SK-N-SH (cell line): ENCODE data around the gene CEL. TPM values are rescaled to one million over a fixed set of nuclear protein-coding genes. Genes with fewer than 3 reads are reported as not detected.
"Not testable (repeated sequence)": the region's sequence is repeated elsewhere in the genome, so short reads cannot be mapped to it uniquely, and the experiment has no call there.

Experiments used
- CTCF ChIA-PET: fragments of 300-600, 350-600 bp; formaldehyde crosslinking; extraction: SDS; loops from one replicate; lab custom pipeline; 2021; lab: Yijun Ruan, JAX
- POLR2A ChIA-PET: fragments of 350-600 bp; sonication (Branson Sonifier 250); formaldehyde crosslinking; extraction: SDS; loops from one replicate; lab custom pipeline; 2020; ENCODE audit warnings: antibody characterized with exemption, inconsistent platforms; lab: Yijun Ruan, JAX
- DNase-seq: peaks from one replicate; pipeline ENCODE4 v3.0.0; 2012
- H2AFZ ChIP-seq: fragments of 200-600 bp; sonication (generic); 2 replicates; pipeline ENCODE4 v1.8.1; 2016; ENCODE audit warnings: antibody characterized with exemption, mild to moderate bottlenecking, low read depth
- H3F3A ChIP-seq: fragments of 200-600 bp; sonication (generic); replicated peaks from 2 replicates; pipeline ENCODE3; 2016; ENCODE audit warnings: antibody characterized with exemption, mild to moderate bottlenecking; ENCODE audit not compliant: insufficient read depth
- H3K27ac ChIP-seq, 2 experiments: fragments of 200-500 bp in 1 of 2; fragments of 200-600 bp in 1 of 2; sonication (Bioruptor generic) in 1 of 2; sonication (generic), shearing (Covaris generic) in 1 of 2; 2 replicates each; pipeline versions ENCODE4 v1.5.1 to v1.6.1; 2014 to 2016; ENCODE audit warnings: low read depth in 2 of 2, inconsistent platforms in 1 of 2, low read length in 1 of 2, mild to moderate bottlenecking in 1 of 2, mixed read lengths in 1 of 2
- H3K27me3 ChIP-seq: fragments of 200-600 bp; sonication (generic), shearing (Covaris generic); 2 replicates; pipeline ENCODE4 v1.6.1; 2016; ENCODE audit warnings: mixed run types; ENCODE audit not compliant: insufficient read depth
- H3K36me3 ChIP-seq, 2 experiments: fragments of 200-500 bp in 1 of 2; fragments of 200-600 bp in 1 of 2; sonication (Bioruptor generic) in 1 of 2; sonication (generic) in 1 of 2; replicated peaks in 1 of 2; 2 replicates each; pipeline versions ENCODE3 to v1.5.1; 2014 to 2016; ENCODE audit warnings: low read length in 1 of 2, mild to moderate bottlenecking in 1 of 2; ENCODE audit not compliant: insufficient read depth in 2 of 2, control insufficient read depth in 1 of 2
- H3K4me1 ChIP-seq, 2 experiments: fragments of 200-500 bp in 1 of 2; fragments of 200-600 bp in 1 of 2; sonication (Bioruptor generic) in 1 of 2; sonication (generic), shearing (Covaris generic) in 1 of 2; 2 replicates each; pipeline versions ENCODE4 v1.5.1 to v1.6.1; 2014 to 2016; ENCODE audit warnings: low read depth in 1 of 2, low read length in 1 of 2, mixed run types in 1 of 2; ENCODE audit not compliant: insufficient read depth in 2 of 2, control insufficient read depth in 1 of 2
- H3K4me2 ChIP-seq: fragments of 200-600 bp; sonication (generic), shearing (Covaris generic); 2 replicates; pipeline ENCODE4 v1.6.1; 2017; ENCODE audit warnings: mixed run types
- H3K4me3 ChIP-seq, 2 experiments: fragments of 200-500 bp in 1 of 2; fragments of 200-600 bp in 1 of 2; sonication (Bioruptor generic) in 1 of 2; sonication (generic), shearing (Covaris generic) in 1 of 2; 2 replicates each; pipeline versions ENCODE4 v1.5.1 to v1.8.1; 2014 to 2016; ENCODE audit warnings: low read depth in 2 of 2, inconsistent platforms in 1 of 2, low read length in 1 of 2, mild to moderate bottlenecking in 1 of 2, mixed read lengths in 1 of 2, moderate library complexity in 1 of 2
- H3K79me2 ChIP-seq: fragments of 200-600 bp; sonication (generic); 2 replicates; pipeline ENCODE4 v1.8.1; 2017; ENCODE audit warnings: mild to moderate bottlenecking; ENCODE audit not compliant: insufficient read depth
- H3K9ac ChIP-seq: fragments of 200-600 bp; sonication (generic); 2 replicates; pipeline ENCODE4 v1.6.1; 2017; ENCODE audit warnings: mixed run types
- H3K9me2 ChIP-seq: fragments of 200-600 bp; sonication (generic); 2 replicates; pipeline ENCODE4 v1.6.1; 2017; ENCODE audit warnings: mixed run types
- H3K9me3 ChIP-seq: fragments of 200-600 bp; sonication (generic); 2 replicates; pipeline ENCODE4 v1.6.1; 2017; ENCODE audit warnings: mixed run types, mild to moderate bottlenecking, moderate library complexity
- H4K20me1 ChIP-seq: fragments of 200-600 bp; sonication (generic); 2 replicates; pipeline ENCODE4 v1.6.1; 2017; ENCODE audit warnings: mild to moderate bottlenecking, mixed run types; ENCODE audit not compliant: insufficient read depth
- CHD2 ChIP-seq: fragments of 150-350 bp; IDR thresholded peaks from 2 replicates; pipeline ENCODE4 v1.6.1; 2018; ENCODE audit warnings: low read length; ENCODE audit not compliant: partially characterized antibody
- EZH2phosphoT487 ChIP-seq: fragments of 200-600 bp; sonication (generic); IDR thresholded peaks from 2 replicates; pipeline ENCODE4 v1.6.1; 2017; ENCODE audit warnings: low read depth, mixed run types, mild to moderate bottlenecking, antibody characterized with exemption, moderate library complexity, borderline replicate concordance
- FOSL2 ChIP-seq: IDR thresholded peaks from 2 replicates; pipeline ENCODE4 v1.4.0; 2012; ENCODE audit warnings: low read depth, mild to moderate bottlenecking, moderate library complexity, borderline replicate concordance
- FOXM1 ChIP-seq: IDR thresholded peaks from 2 replicates; pipeline ENCODE4 v1.4.0; 2012; ENCODE audit warnings: low read depth, mild to moderate bottlenecking
- GABPA ChIP-seq: IDR thresholded peaks from 2 replicates; pipeline ENCODE4 v1.4.0; 2012; ENCODE audit warnings: low read depth, mild to moderate bottlenecking
- GATA2 ChIP-seq: sonication (generic); formaldehyde crosslinking; IDR thresholded peaks from 2 replicates; pipeline ENCODE4 v1.5.0; 2020; ENCODE audit warnings: mild to moderate bottlenecking, missing genetic modification reagents
- MAX ChIP-seq: IDR thresholded peaks from 2 replicates; pipeline ENCODE4 v1.4.0; 2012; ENCODE audit warnings: low read depth
- MEF2A ChIP-seq: IDR thresholded peaks from 2 replicates; pipeline ENCODE4 v1.4.0; 2012; ENCODE audit warnings: low read depth, borderline replicate concordance
- MXI1 ChIP-seq: IDR thresholded peaks from 2 replicates; pipeline ENCODE4 v1.6.1; 2012; ENCODE audit warnings: mild to moderate bottlenecking, low read depth, low read length, improper control_type of control experiment
- NFIC ChIP-seq: IDR thresholded peaks from 2 replicates; pipeline ENCODE4 v1.4.0; 2012; ENCODE audit warnings: borderline replicate concordance
- NRF1 ChIP-seq: IDR thresholded peaks from 2 replicates; pipeline ENCODE4 v1.6.1; 2012; ENCODE audit warnings: low read depth, mild to moderate bottlenecking, low read length
- RCOR1 ChIP-seq: fragments of 150-350 bp; IDR thresholded peaks from 2 replicates; pipeline ENCODE4 v1.6.1; 2017; ENCODE audit warnings: antibody characterized with exemption, low read length
- REST ChIP-seq: IDR thresholded peaks from 2 replicates; pipeline ENCODE4 v1.6.1; 2012; ENCODE audit warnings: mild to moderate bottlenecking, low read depth, low read length, moderate library complexity
- RFX5 ChIP-seq: IDR thresholded peaks from 2 replicates; pipeline ENCODE4 v1.6.1; 2012; ENCODE audit warnings: mild to moderate bottlenecking, improper control_type of control experiment, low read length
- RXRA ChIP-seq: IDR thresholded peaks from 2 replicates; pipeline ENCODE4 v1.4.0; 2012; ENCODE audit warnings: low read depth, mild to moderate bottlenecking, borderline replicate concordance
- USF2 ChIP-seq: fragments of 150-350 bp; IDR thresholded peaks from 2 replicates; pipeline ENCODE4 v1.6.1; 2017; ENCODE audit warnings: antibody characterized with exemption, low read length, low read depth, borderline replicate concordance
- WGBS: methylation state at CpG from one replicate; pipeline ENCODE4 v1.1.6; 2017; ENCODE audit warnings: low lambda C conversion rate; 5-methylcytosine and 5-hydroxymethylcytosine counted together
- polyA plus RNA-seq, 3 experiments: library from polyadenylated mRNA; depleted of rRNA; stranded (reverse); fragments of >200 nt; gene quantifications; 2 replicates each; pipeline ENCODE4 v1.2.3, GENCODE V29; 2012
- TF ChIP-seq, protein P1 (sequence below): fragments of 200-600 bp; sonication (generic); IDR thresholded peaks from 2 replicates; pipeline ENCODE4 v1.6.1; 2017; ENCODE audit warnings: antibody characterized with exemption, mild to moderate bottlenecking, moderate library complexity

The CEL gene
- polyA plus RNA-seq, 1 of the 3 experiments (the other 2 are of a cell fraction), result 0.87 TPM

GRCh38 chr9:133090752-133091385 is 29.1 kb downstream of the CEL start (continued):
- no peak for TF ChIP-seq MAX
- TF ChIP-seq GABPA, result no peak
- no peak for TF ChIP-seq RFX5
- TF ChIP-seq USF2, result no peak

DNA sequence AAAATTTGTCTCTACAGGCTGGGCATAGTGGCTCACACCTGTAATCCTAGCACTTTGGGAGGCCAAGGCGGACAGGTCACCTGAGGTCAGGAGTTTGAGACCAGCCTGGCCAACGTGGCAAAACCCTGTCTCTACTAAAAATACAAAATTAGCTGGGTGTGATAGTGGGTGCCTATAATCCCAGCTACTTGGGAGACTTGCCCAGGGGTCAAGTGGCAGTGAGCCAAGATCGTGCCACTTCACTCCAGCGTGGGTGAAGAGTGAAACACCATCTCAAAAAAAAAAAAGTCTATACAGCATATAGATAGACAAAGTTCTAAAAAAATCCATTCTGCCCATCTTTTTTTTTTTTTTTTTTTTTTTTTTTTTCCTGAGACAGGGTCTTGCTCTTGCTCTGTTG is 32.6 kb downstream of the CEL start:
- H3K27ac ChIP-seq, H3K9me2 ChIP-seq, DNase-seq, H3F3A ChIP-seq, H3K4me2 ChIP-seq, H2AFZ ChIP-seq, H3K4me3 ChIP-seq, H3K9me3 ChIP-seq, H3K79me2 ChIP-seq, POLR2A ChIA-PET, H3K9ac ChIP-seq, H4K20me1 ChIP-seq, H3K27me3 ChIP-seq: not testable (repeated sequence)
- 80% methylated on average over 4 of the region's 4 CpGs for WGBS
- Histone ChIP-seq H3K4me1 (peaks cover 0 to 18% of the 10 kb centered on the region in 2 experiments; a peak in 2 of 4 replicates), H3K36me3 (peaks cover 24 to 33% of the 10 kb centered on the region in 2 experiments)
- CTCF ChIA-PET, result interaction anchor here (1.0 to 30.3 kb wide), 4 partner anchors 8 to 72 kb away, joined by 4 to 810 read pairs (median 5); no protein-coding TSS in a partner anchor

DNA sequence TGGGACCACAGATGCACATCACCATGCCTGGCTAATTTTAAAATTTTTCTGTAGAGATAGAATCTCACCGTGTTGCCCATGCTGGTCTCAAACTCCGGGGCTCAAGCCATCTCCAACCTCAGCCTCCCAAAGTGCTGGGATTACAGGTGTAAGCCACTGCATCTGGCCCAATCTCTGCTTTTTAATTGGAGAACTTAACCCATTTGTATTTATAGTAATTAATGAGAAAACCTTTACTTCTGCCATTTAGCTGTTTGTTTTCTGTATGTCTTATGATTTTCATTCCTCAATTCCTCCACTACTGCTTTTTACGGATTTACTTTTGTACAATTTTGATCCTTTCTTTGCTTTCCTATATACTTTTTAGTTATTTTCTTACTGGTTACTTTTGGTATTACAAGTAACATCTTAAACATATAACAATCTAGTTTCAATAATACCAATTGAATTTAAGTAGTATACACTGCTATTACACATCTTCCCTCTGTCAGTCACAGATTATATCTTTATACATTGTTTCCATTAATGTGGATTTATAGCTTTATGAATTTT is 33.1 kb downstream of the CEL start:
- Histone ChIP-seq H3K27me3 (no peaks in the 10 kb centered on the region), H4K20me1 (no peaks in the 10 kb centered on the region), H3K4me1 (peaks cover 0 to 13% of the 10 kb centered on the region in 2 experiments; a peak in 2 of 4 replicates), H3F3A (peaks cover 6% of the 10 kb centered on the region), H3K36me3 (peaks cover 29 to 33% of the 10 kb centered on the region in 2 experiments), H3K4me2 (no peak overlapping the region), H3K79me2 (no peaks in the 10 kb centered on the region), H3K9me3 (peaks cover 9% of the 10 kb centered on the region; the same call in 1 of the 2 replicates), H2AFZ (no peak overlapping the region), H3K4me3 (no peak overlapping the region), H3K27ac (no peak overlapping the region), H3K9me2 (no peaks in the 10 kb centered on the region), H3K9ac (no peak overlapping the region)
- CTCF ChIA-PET, result interaction anchor here (1.0 to 30.3 kb wide), 5 partner anchors 8 to 59 kb away, joined by 3 to 810 read pairs (median 5); no protein-coding TSS in a partner anchor
- POLR2A ChIA-PET, result no interaction called here
- TF ChIP-seq RFX5 (no peak), NRF1 (no peak), NFIC (no peak), GABPA (no peak), MEF2A (no peak), MXI1 (no peak), REST (no peak), EZH2phosphoT487 (no peak), RXRA (no peak), FOSL2 (no peak), CHD2 (no peak), GATA2 (CRISPR knock-in tag) (no peak), FOXM1 (no peak), RCOR1 (no peak)
- TF ChIP-seq, protein P1, sequence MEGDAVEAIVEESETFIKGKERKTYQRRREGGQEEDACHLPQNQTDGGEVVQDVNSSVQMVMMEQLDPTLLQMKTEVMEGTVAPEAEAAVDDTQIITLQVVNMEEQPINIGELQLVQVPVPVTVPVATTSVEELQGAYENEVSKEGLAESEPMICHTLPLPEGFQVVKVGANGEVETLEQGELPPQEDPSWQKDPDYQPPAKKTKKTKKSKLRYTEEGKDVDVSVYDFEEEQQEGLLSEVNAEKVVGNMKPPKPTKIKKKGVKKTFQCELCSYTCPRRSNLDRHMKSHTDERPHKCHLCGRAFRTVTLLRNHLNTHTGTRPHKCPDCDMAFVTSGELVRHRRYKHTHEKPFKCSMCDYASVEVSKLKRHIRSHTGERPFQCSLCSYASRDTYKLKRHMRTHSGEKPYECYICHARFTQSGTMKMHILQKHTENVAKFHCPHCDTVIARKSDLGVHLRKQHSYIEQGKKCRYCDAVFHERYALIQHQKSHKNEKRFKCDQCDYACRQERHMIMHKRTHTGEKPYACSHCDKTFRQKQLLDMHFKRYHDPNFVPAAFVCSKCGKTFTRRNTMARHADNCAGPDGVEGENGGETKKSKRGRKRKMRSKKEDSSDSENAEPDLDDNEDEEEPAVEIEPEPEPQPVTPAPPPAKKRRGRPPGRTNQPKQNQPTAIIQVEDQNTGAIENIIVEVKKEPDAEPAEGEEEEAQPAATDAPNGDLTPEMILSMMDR, result no peak; the same call in 1 of the 2 replicates
- WGBS, result 51% methylated on average over 3 of the region's 3 CpGs
- DNase-seq, result no peak
